NCI-H128 (cell line): Measurements from ENCODE around the gene MAD1L1.

Experiments used
- DNase-seq: peaks from one replicate; lab custom pipeline; 2025; ENCODE audit not compliant: unreplicated experiment; lab: John Stamatoyannopoulos, UW

The MAD1L1 gene

GRCh38 chr7:2201686-2202360 is 30.9 kb downstream of the MAD1L1 start:
- no peak for DNase-seq

GRCh38 chr7:2201128-2201527 is 31.6 kb downstream of the MAD1L1 start:
- no peak for DNase-seq

GRCh38 chr7:2200584-2200980 is 32.2 kb downstream of the MAD1L1 start:
- no peak for DNase-seq

GRCh38 chr7:2199956-2200583 is 32.7 kb downstream of the MAD1L1 start:
- no peak for DNase-seq

DNA sequence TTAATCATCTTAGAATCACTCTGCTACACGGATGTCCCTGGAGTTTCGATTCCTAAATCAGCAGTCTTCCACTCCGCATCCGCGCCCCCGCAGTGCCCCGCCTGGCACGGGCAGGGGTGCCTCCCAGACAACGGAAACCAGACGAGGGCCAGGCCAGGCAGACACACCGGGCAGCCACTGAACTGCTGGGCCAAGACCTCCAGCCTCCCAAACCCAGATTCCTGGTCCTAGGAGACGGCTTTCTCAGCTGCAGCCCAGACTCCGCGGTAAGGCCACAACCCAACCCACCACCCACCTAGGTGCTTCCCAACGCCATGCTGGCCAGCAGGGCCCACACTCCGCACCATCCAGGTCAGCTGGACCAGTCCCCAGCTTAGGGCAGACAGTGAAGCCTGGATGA is 33.2 kb downstream of the MAD1L1 start:
- no peak for DNase-seq

- DNase-seq = no peak
Observed at GRCh38 chr7:2198760-2199159, 34.0 kb downstream of the MAD1L1 start.

DNA sequence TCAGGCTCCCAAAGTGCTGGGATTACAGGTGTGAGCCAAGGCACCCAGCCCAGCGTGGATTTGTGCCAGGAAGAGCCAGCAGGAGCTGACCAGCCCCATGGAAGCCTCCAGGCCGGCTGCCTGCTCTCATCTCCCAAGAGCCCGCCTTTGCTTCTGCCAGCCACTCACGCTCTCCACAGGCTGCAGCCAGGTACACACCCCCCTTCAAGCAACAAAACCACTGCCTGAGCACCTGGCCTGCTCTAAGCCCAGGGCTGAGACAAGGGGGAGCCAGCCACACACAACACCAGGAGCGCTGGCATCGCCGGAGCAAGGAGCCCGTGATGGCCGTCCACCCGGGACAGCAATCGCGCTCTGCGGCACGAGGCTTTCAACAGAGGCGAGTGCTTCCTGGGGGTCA is 34.5 kb downstream of the MAD1L1 start:
- DNase-seq = peak; percentile 50

DNA sequence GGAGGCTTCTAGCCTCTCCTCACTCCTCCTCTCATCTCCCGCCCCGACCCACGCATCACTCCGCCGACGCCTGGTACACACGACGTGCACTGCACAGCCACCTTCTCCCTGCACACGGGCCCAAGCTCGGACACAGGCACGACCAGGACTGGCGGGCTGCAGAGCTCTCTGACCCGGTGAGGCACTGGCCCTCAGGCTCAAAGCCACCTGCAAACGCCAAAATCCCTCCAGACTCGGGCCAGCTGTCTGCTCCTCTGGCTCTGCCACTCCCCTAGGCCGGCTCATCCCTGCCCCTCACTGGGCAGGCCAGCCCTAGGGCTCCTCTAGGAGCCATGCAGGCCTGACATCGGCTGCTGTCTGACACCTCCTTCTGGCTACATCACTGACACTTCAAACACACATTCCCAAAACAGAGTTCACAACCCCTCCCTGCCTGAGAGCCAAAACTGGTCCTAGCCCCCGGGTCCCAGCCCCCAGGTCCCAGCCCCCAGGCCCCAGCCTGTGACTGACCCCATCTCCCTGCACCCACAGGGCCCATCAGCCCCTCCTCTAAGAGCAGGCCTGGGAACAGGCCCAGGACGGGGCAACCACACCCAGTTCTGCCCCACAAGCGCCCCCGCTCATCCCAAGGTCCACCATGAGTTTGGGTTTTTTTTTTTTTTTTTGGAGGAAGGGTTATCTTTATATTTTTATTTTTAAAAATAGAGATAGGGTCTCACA is 35.1 kb downstream of the MAD1L1 start:
- no peak for DNase-seq

DNA sequence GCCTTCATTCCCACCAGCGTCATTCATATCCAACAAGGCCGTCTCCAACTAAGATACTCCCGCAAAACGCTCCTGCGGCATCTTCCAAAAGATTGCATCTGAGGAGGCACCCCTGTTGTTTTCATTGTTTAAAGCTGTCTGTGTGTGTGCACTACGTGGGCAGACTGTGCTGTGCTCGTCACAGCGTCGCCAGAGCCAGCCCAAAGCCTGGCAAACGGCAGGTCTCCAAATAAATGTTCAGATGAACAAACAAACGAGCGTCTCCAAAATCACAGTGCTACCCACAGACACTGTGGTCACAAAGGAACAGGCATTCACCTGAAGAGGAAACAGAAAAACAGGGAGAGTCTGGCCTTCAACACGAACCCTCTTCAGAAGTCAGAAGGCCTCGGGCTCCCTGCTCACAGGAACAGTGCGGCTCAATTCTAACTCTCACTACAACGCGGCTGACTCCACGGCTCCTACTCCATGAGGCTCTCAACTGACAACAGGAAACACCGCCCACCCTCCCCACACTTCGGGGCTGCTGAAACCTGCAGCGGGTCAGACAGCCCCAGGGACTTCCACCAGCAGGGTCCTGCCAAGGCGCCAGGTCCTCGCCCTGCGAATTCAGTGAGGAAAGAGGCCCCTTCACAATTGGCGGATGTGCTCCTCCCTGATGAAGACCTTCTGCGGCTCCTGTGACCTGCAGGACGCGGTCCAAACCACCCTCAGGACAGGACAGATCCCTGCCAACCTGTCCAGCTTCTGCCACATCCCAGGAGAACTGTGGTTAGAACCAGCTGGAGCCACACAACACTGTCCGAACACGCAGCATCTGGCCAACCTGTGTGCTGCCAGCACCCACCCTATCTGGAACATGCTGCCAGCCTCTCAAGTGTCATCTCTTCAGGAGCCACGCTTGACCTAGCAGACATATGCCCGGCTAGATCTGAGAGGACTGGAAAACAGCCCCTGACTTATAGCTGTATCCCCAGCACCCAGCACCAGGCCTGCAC is 36.1 kb downstream of the MAD1L1 start:
- DNase-seq = no peak

GRCh38 chr7:2195400-2196246 is 37.1 kb downstream of the MAD1L1 start:
- no peak for DNase-seq

- DNase-seq = no peak
Observed at GRCh38 chr7:2193575-2194305, 39.0 kb downstream of the MAD1L1 start.

DNA sequence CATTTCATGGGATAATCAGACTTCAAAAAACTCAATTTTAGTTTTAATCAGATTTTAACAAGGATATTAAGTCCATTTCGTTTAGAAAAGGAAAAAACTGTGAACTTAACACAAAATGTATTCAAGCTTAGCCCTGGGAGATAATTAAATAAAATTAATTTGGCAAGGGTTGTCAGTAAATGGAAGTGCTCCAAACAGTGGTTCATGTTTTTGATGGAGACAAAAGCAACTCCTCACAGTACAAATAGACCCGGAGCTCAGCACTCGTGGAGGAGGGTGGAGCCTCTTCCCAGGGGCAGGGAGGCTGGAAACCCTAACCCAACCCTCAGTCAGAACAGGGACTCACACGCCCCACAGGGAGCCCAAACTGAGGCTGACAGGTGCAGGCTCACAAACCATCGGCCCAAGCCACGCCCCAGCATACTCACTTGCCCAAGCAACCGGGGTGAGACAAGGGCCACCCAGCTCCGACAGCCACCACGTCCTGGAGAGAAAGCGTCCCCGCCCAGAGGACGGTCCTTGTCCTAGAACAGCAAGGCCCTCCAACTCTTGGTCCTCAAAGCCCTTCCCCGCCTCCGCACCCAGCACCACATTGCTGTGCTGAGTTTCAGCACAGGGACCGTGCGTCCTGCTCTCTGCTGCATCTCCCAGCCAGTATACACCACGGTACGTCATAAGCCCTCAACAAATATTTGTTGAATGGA is 39.8 kb downstream of the MAD1L1 start:
- peak; percentile 94 for DNase-seq

- no peak for DNase-seq
Observed at GRCh38 chr7:2191016-2191415, 41.7 kb downstream of the MAD1L1 start.

DNA sequence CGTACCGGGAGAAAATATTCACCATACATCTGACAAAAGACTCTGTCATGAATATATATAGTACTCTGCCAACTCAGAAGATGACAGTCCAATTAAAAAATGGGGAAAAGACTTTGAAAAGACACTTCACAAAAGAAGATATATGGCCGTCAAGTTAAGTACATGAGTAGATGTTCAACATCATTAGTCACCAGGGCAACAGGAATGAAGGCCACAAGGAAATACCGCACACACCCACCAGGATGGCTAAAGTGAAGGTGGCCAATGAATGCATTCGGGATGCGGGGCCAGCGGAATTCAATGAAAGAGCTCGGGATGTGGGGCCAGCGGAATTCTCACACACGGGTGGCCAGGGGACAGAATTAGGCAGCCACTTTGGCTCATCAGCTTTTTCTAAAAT is 42.2 kb downstream of the MAD1L1 start:
- peak; percentile 19 for DNase-seq

DNA sequence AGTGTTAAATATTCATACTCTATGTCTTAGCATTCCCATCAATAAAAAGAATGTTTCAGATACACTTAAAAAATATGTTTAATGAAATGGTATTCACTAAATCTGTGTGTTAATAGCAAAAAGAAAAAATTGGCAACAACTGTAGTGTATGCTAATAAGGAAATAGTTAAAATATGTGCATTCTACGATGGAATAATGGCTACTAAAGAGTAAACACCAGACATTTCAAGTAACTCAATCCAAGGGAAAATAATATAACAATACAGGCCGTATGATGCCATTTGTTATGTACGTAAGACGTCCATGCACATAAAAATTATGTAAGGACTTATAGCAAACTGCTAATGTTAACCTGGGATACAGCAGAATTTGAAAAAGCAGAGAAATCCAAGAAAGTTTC is 46.6 kb downstream of the MAD1L1 start:
- no peak for DNase-seq

DNA sequence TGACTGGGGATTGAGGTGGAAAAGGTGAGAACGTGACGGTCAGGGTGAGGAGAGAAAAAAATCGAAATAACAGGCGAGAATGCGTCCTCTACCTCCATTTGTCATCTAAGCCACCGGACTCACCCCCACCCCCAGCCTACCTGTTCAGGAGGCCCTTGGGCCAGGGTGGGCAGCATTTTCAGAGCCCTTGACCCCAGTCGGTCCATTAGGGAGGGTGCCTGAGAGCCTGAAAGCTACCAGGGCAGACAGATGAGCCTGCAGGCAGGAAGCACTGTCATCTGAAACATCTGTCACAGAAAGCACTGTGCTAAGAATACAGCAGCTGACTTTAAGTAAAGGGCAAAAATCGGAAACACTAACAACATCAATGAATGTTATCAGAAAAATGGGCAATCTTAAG is 47.0 kb downstream of the MAD1L1 start:
- DNase-seq = no peak

GRCh38 chr7:2182461-2182860 is 50.3 kb downstream of the MAD1L1 start:
- DNase-seq = no peak

- no peak for DNase-seq
Observed at GRCh38 chr7:2181077-2181854, 51.5 kb downstream of the MAD1L1 start.
